HG03025 (cell line): ENCODE data around the gene TMCC2.
"Not testable (repeated sequence)": the region's sequence is repeated elsewhere in the genome, so short reads cannot be mapped to it uniquely, and the experiment has no call there.

Source experiments
- ATAC-seq: cut with Tn5 transposase; IDR thresholded peaks from one replicate; pipeline ENCODE4 v1.9.1; 2021; ENCODE audit warnings: mild to moderate bottlenecking, moderate library complexity; ENCODE audit not compliant: unreplicated experiment, low FRiP score

TMCC2 gene

DNA sequence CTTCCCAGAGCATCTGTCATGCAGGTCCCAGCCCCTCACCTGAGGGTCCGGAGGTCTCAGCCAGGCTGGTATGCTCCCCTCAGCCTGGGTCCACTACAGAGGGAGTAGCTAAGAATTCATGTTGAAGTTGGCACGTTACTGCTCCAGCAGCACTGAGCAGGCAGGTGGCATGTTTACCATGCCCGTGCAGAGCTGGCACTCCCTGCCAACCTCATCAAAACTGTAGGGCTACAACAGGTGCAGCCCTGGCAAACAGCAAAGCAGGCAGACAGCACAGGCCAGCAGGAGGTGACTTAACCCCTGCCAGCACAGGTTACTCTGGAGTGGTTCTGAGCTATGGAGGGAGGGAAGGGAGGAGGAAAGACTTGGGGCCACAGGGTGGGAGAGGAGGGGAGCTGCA is 47.4 kb downstream of the TMCC2 start:
- no peak for ATAC-seq

DNA sequence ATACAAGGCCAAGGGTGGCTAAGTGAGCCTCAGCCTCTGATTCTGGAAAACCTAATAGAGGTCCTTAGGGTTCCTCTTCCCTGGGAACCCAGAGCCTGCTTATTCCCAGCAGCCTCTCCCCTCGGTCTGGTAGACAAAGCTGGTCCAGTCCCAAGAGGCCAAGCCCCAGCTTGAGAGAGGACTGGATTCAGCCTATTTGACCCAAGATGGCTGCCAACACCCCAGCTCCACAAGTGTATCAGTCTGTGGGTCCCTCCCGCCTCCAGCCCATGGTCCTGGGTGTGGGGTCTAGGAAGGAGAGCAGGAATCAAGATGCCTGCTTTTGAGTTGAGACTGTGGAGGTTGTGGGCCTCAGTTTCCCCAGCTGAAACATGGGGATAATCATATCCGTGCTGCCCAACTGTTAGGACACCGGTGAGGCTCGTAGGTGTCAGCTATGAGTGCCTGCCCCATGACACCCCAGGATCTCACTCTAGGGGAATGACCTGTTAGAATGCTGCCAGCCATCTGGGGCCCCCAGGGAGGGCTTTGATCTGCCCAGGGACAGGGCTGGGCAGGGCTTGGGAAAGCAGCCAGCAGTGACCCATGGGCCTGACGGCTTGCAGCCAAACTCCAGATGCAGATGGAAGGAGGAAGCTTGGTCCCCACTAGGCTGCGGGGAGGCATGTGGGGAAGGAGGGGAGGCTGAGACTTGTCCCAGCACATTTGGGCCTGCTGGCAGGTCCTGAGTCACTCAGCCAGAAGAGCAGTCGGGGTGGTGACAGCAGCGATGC is 48.4 kb downstream of the TMCC2 start:
- ATAC-seq: no peak

- ATAC-seq: no peak
These were observed 48.9 kb downstream of the TMCC2 start for GRCh38 chr1:205276689-205277065.

DNA sequence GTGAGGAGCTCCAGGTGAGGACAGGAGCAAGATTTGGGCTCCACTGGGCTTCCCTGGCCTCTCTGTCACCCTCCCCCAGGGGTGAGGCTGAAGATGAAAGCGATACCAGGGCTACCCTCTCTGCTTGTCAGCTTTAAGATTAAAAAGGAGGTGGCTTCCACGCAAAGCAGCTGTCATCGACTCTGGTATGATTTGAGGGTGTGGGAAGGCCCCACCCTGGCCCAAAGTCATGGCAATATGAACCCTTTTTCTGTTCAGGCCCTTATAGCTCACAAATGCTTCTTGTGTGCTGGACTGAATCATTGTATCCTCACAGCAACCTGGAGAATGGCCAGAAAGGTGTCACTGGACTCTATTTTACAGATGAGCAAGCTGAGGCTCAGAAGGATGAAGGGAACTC is 52.2 kb downstream of the TMCC2 start:
- ATAC-seq: no peak

DNA sequence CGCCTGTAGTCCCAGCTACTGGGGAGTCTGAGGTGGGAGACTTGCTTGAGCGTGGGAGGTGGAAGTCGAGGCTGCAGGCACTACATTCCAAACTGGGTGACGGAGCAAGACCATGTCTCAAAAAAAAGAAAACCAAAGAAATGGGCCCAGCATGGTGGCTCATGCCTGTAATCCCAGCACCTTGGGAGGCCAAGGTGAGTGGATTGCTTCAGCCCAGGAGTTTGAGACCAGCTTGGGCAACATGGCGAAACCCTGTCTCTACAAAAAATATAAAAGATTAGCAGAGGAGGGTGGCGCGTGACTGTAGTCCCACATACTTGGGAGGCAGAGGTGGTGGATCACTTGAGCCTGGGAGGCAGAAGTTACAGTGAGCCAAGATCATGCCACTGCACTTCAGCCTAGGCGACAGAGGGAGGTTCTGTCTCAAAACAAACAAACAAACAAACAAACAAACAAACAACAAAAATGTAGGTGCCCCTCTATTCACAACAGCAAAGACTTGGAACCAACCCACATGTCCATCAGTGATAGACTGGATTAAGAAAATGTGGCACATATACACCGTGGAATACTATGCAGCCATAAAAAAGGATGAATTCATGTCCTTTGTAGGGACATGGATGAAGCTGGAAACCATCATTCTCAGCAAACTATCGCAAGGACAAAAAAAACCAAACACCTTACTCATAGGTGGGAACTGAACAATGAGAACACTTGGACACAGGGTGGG is 53.1 kb downstream of the TMCC2 start:
- not testable (repeated sequence) for ATAC-seq

- no peak for ATAC-seq
These were observed 55.8 kb downstream of the TMCC2 start for GRCh38 chr1:205283270-205284147.

DNA sequence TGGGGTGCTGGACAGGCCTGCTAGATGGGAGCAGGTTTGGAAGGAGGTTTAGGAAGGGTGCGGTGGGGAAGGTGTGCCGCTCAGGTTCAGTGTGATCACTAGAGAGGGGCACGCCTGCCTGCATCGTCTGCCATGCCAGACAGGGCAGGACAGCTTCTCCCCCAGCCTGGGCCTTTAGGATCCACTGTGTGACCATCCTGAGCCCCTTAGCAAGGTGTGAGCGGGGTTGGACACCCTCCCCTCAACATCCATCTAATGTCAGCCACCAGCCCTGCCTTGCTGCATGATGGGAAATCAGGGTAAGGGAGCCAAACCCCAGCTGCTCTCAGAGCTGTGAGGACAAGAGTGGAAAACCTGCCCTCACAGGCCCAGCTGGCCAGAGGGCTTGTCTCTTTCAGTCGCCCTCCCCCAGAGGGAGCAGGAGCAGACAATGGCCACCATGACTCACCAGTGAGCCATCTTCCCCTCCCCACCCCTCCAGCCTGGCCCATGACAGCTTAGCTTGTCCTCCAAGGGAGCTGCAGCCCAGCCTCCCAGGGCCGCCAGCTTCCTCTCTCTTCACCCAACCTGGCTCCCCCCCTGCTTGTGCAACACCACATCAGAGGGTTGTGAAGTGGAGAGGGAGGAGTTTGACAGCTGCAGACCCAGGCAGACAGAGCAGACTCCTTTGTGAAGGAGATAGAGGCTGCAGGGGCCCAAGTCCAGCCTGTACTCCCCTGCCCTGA is 56.8 kb downstream of the TMCC2 start:
- ATAC-seq: no peak

DNA sequence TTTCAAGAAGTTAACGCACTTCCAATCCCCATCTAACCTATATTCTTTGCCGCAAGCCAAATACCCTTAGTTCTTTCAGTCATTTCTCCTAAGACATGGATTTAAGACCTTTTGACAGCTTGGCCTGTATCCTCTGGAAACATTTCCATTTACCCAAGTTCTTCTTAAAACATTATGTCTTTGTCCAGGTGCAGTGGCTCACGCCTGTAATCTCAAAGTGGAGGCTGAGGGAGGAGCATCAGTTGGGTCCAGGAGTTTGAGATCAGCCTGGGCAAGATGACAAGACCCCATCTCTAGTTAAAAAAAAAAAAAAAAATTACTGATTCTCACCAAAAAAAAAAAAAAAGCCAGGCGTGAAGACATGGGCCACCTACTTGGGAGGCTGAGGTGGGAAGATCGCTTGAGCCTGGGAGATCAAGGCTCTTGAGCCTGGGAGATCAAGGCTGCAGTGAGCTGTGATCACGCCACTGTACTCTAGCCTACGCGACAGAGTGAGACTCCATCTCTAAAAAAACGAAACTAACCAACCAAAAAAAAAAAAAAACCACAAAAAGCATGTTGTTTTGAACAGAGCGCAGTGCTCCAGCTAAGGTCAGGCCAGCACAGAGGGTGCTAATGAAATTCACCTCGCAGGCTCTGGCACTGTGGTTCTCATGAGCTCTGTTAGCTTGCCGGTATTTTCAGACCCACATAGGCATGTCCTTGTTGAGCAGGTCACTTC is 57.8 kb downstream of the TMCC2 start:
- no peak for ATAC-seq

DNA sequence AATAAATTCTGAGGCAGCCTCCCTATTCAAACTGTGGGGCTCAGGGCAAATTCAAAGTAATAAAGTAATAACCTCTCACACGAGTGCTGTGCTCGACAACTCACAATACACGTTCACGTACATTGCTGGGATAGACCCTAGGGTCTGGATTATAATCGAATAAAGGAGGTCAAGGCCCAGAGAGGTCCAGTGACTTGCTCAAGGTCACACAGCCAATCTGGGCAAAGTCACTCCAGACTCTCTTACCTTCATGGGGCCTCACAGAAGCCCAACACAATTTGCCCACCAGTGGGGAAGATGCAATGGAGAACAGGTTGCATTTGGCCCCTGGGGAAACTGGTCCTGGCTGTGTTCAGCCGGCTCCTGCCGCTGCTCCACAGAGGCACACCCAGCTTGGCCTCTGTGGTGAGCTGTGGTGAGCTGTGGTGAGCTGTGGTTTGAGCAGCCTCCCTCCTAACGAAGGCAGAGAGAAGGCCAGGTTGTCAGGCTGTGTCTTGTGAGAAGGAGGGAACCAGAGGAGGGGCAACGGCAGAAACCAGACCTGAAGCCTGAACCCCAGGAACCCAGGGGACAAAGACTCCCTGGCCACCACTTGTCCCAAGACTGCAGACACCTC is 58.7 kb downstream of the TMCC2 start:
- ATAC-seq: peak; percentile 37

GRCh38 chr1:205287076-205287475 is 59.3 kb downstream of the TMCC2 start:
- ATAC-seq: no peak

- ATAC-seq: peak; percentile 69
These were observed 60.2 kb downstream of the TMCC2 start for GRCh38 chr1:205287767-205288559.

GRCh38 chr1:205291596-205291995 is 63.9 kb downstream of the TMCC2 start:
- no peak for ATAC-seq

DNA sequence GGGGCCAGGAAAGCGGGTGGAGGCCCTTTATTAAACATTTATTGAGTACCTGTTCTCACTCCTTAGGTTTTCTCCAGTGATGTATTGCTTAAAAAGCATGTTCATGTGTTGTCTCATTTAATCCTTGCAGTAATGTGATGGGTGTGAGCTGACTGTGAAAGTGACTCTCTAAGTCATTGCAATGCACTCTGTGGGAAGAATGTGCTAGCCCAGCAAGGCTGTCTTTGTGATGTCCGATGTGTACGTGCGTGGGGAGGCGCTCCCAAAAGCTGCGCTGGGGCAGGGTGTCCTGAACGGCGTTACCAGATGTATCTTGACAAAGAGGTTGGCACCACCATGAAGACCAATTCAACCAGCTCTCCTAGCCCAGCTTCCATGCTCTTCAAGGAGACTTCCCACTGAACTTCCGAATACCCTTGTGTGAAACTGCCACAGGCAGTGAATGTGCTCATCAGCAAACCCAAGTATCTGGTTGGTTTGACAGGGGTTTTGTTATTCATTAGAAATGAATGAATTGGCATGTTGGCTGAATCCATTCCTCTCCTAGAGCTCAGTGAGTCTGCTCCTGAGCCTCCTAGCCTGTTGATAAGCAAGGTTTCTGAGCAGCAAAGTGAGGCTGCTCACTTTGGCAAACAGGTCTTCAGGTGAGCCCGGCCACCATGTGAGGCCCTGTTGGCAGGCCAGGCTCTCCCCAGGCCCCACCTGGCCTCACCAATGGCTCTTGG is 65.8 kb downstream of the TMCC2 start:
- ATAC-seq: no peak

DNA sequence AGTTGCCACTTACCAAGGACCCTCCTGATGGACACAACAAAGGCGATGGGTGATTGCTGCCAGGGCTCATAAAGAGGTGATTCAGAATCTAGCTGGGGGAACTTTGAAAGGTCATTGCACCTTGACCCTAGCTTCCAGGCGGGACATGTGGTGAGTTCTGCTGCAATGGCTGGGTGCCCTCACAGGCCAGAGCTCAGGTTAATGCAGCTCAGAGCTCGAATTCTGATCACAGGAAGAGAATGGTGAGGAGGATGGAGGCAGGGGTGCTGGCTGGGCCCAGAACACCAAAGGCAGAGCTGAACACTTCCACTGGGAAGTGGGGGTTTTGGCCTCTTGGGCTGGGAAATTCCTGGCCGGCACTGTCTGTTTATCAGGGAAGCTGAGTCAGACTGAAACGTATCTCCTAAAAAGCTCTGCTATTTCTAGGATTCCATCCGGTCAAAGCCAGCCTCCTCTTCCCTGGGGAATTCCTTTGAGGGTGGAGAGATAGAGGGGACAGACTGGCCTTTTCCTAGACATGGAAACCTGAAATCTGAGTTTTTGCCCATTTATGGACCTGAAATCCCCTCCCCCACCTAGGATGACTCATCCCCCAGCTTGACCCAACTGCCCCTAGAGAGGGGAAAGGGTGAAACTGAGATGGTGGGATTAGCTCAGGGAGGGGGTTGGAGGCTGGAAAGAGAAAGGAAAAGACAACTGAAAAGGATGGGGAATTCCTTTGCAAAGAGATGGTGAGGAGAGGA is 66.6 kb downstream of the TMCC2 start:
- ATAC-seq: no peak

- no peak for ATAC-seq
These were observed 67.2 kb downstream of the TMCC2 start for GRCh38 chr1:205294934-205295333.

DNA sequence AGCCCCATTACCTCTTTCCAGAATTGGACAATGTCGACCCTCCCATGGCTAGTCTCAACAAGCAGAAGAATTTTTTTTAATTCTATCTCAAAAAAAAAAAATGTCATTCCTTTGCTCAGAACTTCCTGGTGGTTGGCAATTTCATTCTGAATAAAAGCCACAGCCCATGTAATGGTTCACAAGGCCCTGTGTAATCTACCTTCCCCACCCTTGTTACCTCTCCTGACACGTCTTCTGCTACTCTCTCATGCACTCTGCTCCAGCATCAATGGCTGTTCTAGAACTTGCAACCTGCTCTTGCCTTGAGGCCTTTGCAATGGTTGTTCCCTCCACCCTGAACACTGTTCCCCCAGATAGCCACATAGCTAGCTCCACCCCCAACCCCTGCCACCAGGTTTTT is 68.4 kb downstream of the TMCC2 start:
- ATAC-seq: no peak

- ATAC-seq: not testable (repeated sequence)
These were observed 69.9 kb downstream of the TMCC2 start for GRCh38 chr1:205297546-205298177.
